ENCODE results near the gene ZEB2. TPM values are rescaled to one million over a fixed set of nuclear protein-coding genes. Genes with fewer than 3 reads are reported as not detected.

ZEB2 gene
- total and polyA plus RNA-seq, 2 of the 13 experiments (the other 11 are each of a cell fraction or from before 2014, with no cell fraction given), result 0.07 TPM; not detected in 1

- no peak for TF ChIP-seq ZSCAN22 (CRISPR knock-in tag; IDR thresholded peaks at IDR 0.05)
- no peak for TF ChIP-seq HNF4A (CRISPR knock-in tag; IDR thresholded peaks at IDR 0.05)
These were observed 44.9 kb downstream of the ZEB2 start (continued) for GRCh38 chr2:144475044-144475443.

- Histone ChIP-seq H3K27me3 (ENCODE audit: control insufficient read depth in 1 of 2, insufficient read depth in 2 of 2, low read length in 2 of 2) (no peaks in the 10 kb centered on the region; a peak in 1 of 5 replicates), H2AFZ (ENCODE audit: low read length) (no peak overlapping the region), H3K36me3 (replicated peaks in 1 of 2; ENCODE audit: control insufficient read depth in 1 of 2, insufficient read depth in 2 of 2, low read length in 2 of 2) (no peaks in the 10 kb centered on the region), H3K27ac (ENCODE audit: extremely low read length, insufficient read depth, low read length) (no peak overlapping the region), H3K9ac (ENCODE audit: insufficient read depth, low read depth, low read length) (no peak overlapping the region), H3K4me3 (replicated peaks in 1 of 3; ENCODE audit: insufficient read depth in 1 of 3, low read depth in 2 of 3, low read length in 3 of 3) (no peak overlapping the region), H3K9me3 (ENCODE audit: low read length) (no peaks in the 10 kb centered on the region), H4K20me1 (ENCODE audit: insufficient read depth, low read length) (no peaks in the 10 kb centered on the region), H3K79me2 (ENCODE audit: insufficient read depth, low read length) (no peaks in the 10 kb centered on the region), H3K4me2 (ENCODE audit: low read depth, low read length) (no peak overlapping the region), H3K4me1 (ENCODE audit: insufficient read depth, low read length) (no peaks in the 10 kb centered on the region)
- DNase-seq (ENCODE audit: low spot score) (no peak), FAIRE-seq (no peak), ATAC-seq (no peak)
- CTCF ChIA-PET (ENCODE audit: low intra/inter-chr PET ratio, low total read pairs), result no interaction called here
- POLR2A ChIA-PET, result no interaction called here
- TF ChIP-seq EEA1 (CRISPR knock-in tag; IDR thresholded peaks at IDR 0.05; ENCODE audit: borderline replicate concordance), result no peak
- TF ChIP-seq NR1H2 (CRISPR knock-in tag; IDR thresholded peaks at IDR 0.05; ENCODE audit: borderline replicate concordance, low read depth), result no peak
- TF ChIP-seq ZNF136 (CRISPR knock-in tag; IDR thresholded peaks at IDR 0.05; ENCODE audit: low read depth), result no peak
- TF ChIP-seq HNF1A (IDR thresholded peaks at IDR 0.05; ENCODE audit: low read depth), result no peak
- no peak for TF ChIP-seq HNF1A (CRISPR knock-in tag; IDR thresholded peaks at IDR 0.05; ENCODE audit: borderline replicate concordance)
- TF ChIP-seq ZNF256 (CRISPR knock-in tag; conservative IDR thresholded peaks at IDR 0.05), result no peak
- TF ChIP-seq HOXD1 (CRISPR knock-in tag; IDR thresholded peaks at IDR 0.05), result no peak
- no peak for TF ChIP-seq MXD3 (CRISPR knock-in tag; IDR thresholded peaks at IDR 0.05)
- intact Hi-C loops (cut with micrococcal nuclease; ENCODE audit: unreplicated experiment), result no loop called here
- in situ Hi-C loops (cut with HindIII; ENCODE audit: extremely low pct_ligation_motif_present, low pct_unique_long_range_greater_than_20kb), result no loop called here
- no TSS peak for BruUV-seq (replicated peaks)
- under 1% methylated on average over 5 of the region's 5 CpGs for WGBS (ENCODE audit: low lambda C conversion rate)
These were observed 45.9 kb downstream of the ZEB2 start for GRCh38 chr2:144474017-144474416.

Measured in HepG2 (cell line).